Stimulated activated CD8-positive, alpha-beta memory T cell treated with anti-CD3 and anti-CD28 coated beads, Interleukin-7, amount 100 ng/mL, for 48 hours (primary cell): ENCODE data around the gene MAML1.
A peak's percentile ranks its signal among the peaks of the same experiment; 100 is the strongest.
"Not testable (repeated sequence)": the region's sequence is repeated elsewhere in the genome, so short reads cannot be mapped to it uniquely, and the experiment has no call there.

Experiments used
- DNase-seq, 2 donors: peaks; one replicate each; pipeline ENCODE4 v3.0.0-alpha.2; 2020; ENCODE audit warnings: low read depth in 1 of 2; ENCODE audit errors: extremely low read depth in 1 of 2

The MAML1 gene

GRCh38 chr5:179731791-179732411 lies 721 bp upstream of the MAML1 start:
- DNase-seq: no peak

- no peak for DNase-seq
These were observed 523 bp downstream of the MAML1 start for GRCh38 chr5:179732918-179733771.

GRCh38 chr5:179733772-179734126 lies 1.1 kb downstream of the MAML1 start:
- no peak for DNase-seq

GRCh38 chr5:179734536-179735164 lies 2.0 kb downstream of the MAML1 start:
- no peak for DNase-seq

- DNase-seq: no peak
These were observed 6.1 kb downstream of the MAML1 start for GRCh38 chr5:179738742-179739141.

GRCh38 chr5:179744106-179744505 lies 11.5 kb downstream of the MAML1 start:
- DNase-seq: not testable (repeated sequence)

GRCh38 chr5:179746872-179747271 lies 14.2 kb downstream of the MAML1 start:
- DNase-seq: no peak

GRCh38 chr5:179747811-179748210 lies 15.2 kb downstream of the MAML1 start:
- no peak for DNase-seq

GRCh38 chr5:179749857-179750508 lies 17.4 kb downstream of the MAML1 start:
- DNase-seq: no peak

- DNase-seq: no peak
These were observed 21.3 kb downstream of the MAML1 start for GRCh38 chr5:179753971-179754370.

GRCh38 chr5:179755022-179755421 lies 22.4 kb downstream of the MAML1 start:
- no peak for DNase-seq

GRCh38 chr5:179758955-179759354 lies 26.3 kb downstream of the MAML1 start:
- no peak for DNase-seq

GRCh38 chr5:179759581-179760551 lies 27.2 kb downstream of the MAML1 start:
- peak in 1 of 2 donors; percentile 27 for DNase-seq

- DNase-seq: no peak
These were observed 29.6 kb downstream of the MAML1 start for GRCh38 chr5:179762079-179762780.

- DNase-seq: no peak
These were observed 30.2 kb downstream of the MAML1 start for GRCh38 chr5:179762781-179763176.

- DNase-seq: no peak
These were observed 30.8 kb downstream of the MAML1 start for GRCh38 chr5:179763215-179763945.

GRCh38 chr5:179764056-179764455 lies 31.4 kb downstream of the MAML1 start:
- DNase-seq: no peak

- no peak for DNase-seq
These were observed 32.8 kb downstream of the MAML1 start for GRCh38 chr5:179765400-179765799.
